GM12873 (cell line): ENCODE data around the gene FADD.

Experiments used
- CTCF ChIP-seq: IDR thresholded peaks from 2 replicates; pipeline ENCODE4 v1.5.1; 2012; ENCODE audit warnings: low read depth, mild to moderate bottlenecking, moderate library complexity, low read length, control low read depth; ENCODE audit not compliant: insufficient read depth; ENCODE audit errors: missing control alignments

Gene FADD

GRCh38 chr11:70201882-70202861 lies 924 bp upstream of the FADD start:
- no peak for TF ChIP-seq CTCF

- TF ChIP-seq CTCF = no peak
Measured at GRCh38 chr11:70203751-70204465, 812 bp downstream of the FADD start.

DNA sequence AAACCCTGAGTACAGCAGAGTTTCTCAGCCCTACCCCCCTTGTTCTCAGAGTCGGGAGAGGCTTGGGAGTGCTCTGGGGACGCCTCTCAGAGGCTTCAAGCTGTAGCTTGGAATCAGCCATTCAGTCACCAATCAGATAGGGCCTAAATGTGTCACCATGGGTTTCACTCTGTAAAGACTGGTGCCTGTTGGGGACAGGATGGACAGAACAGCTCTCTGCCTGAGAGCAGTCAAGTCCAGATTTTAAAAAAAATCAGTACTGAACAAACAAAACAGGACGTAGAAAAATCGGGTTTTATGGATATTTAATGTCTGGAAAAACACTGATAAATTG lies 1.3 kb downstream of the FADD start:
- TF ChIP-seq CTCF = no peak

GRCh38 chr11:70205049-70205725 lies 2.1 kb downstream of the FADD start:
- TF ChIP-seq CTCF = no peak

DNA sequence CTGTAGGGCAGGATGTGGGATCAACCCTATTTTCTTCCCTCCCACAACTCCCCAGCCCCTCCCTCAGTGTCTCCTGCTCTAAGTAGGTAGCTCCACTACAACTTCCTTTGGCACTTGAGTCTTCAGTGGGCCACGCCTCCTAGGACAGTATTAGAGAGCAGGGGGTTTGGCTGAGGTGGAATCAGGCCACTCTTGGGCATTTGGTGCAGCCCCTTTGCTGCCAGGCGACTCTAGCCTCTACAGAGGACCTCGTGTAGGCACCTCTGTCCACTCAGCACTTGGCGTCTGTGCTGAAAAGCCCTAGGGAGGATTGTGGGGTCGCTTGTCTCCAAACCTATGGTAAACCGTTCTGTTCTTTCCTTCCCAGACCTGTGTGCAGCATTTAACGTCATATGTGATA lies 2.7 kb downstream of the FADD start:
- TF ChIP-seq CTCF = no peak

DNA sequence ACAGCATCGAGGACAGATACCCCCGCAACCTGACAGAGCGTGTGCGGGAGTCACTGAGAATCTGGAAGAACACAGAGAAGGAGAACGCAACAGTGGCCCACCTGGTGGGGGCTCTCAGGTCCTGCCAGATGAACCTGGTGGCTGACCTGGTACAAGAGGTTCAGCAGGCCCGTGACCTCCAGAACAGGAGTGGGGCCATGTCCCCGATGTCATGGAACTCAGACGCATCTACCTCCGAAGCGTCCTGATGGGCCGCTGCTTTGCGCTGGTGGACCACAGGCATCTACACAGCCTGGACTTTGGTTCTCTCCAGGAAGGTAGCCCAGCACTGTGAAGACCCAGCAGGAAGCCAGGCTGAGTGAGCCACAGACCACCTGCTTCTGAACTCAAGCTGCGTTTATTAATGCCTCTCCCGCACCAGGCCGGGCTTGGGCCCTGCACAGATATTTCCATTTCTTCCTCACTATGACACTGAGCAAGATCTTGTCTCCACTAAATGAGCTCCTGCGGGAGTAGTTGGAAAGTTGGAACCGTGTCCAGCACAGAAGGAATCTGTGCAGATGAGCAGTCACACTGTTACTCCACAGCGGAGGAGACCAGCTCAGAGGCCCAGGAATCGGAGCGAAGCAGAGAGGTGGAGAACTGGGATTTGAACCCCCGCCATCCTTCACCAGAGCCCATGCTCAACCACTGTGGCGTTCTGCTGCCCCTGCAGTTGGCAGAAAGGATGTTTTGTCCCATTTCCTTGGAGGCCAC lies 3.3 kb downstream of the FADD start:
- no peak for TF ChIP-seq CTCF

DNA sequence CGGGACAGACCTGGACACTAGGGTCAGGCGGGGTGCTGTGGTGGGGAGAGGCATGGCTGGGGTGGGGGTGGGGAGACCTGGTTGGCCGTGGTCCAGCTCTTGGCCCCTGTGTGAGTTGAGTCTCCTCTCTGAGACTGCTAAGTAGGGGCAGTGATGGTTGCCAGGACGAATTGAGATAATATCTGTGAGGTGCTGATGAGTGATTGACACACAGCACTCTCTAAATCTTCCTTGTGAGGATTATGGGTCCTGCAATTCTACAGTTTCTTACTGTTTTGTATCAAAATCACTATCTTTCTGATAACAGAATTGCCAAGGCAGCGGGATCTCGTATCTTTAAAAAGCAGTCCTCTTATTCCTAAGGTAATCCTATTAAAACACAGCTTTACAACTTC lies 3.9 kb downstream of the FADD start:
- no peak for TF ChIP-seq CTCF
